Ovary (tissue), 9 donors: ENCODE measurements around the gene WDR36. TPM values are rescaled to one million over a fixed set of nuclear protein-coding genes. Genes with fewer than 3 reads are reported as not detected.

Source experiments
- DNase-seq, 5 donors: peaks; one replicate each; pipeline ENCODE4 v3.0.0-alpha.2; 2019 to 2020
- H3K27ac ChIP-seq, 2 donors: fragments of 200-600 bp; one replicate each; pipeline versions ENCODE4 v1.5.1 to v1.8.0; 2019 to 2022
- H3K27me3 ChIP-seq: fragments of 200-600 bp; one replicate; pipeline ENCODE4 v1.8.0; 2022
- H3K36me3 ChIP-seq: fragments of 200-600 bp; sonication (generic); one replicate; pipeline ENCODE4 v1.5.1; 2019
- H3K4me1 ChIP-seq: one replicate; pipeline ENCODE4 v1.8.1; 2013; ENCODE audit warnings: mild to moderate bottlenecking, moderate library complexity; ENCODE audit not compliant: insufficient read depth
- H3K4me3 ChIP-seq: fragments of 200-600 bp; sonication (generic); one replicate; pipeline ENCODE4 v1.5.1; 2017
- H3K9me3 ChIP-seq, 2 donors: fragments of 200-600 bp in 1 of 2; sonication (generic) in 1 of 2; one replicate each; pipeline versions ENCODE4 v1.5.1 to v1.8.1; 2013 to 2019; ENCODE audit warnings: mild to moderate bottlenecking in 1 of 2, moderate library complexity in 1 of 2
- EP300 ChIP-seq: sonication (generic); formaldehyde crosslinking; IDR thresholded peaks from one replicate; pipeline ENCODE4 v1.6.1; 2017; ENCODE audit warnings: antibody characterized with exemption
- POLR2A ChIP-seq: fragments of 450-650 bp; IDR thresholded peaks from one replicate; pipeline ENCODE4 v1.6.1; 2017; ENCODE audit warnings: antibody characterized with exemption, mild to moderate bottlenecking, moderate library complexity
- WGBS, 3 donors: extraction: QIAGEN DNeasy Blood & Tissue Kit in 1 of 3; methylation state at CpG; one replicate each; pipeline versions ENCODE4 v1.1.5 to v1.1.7; 2013 to 2017; 5-methylcytosine and 5-hydroxymethylcytosine counted together
- intact Hi-C, 4 donors: fragments of 100-400 bp; cut with DNase I; formaldehyde crosslinking; loops; one replicate each; pipeline versions ENCODE4 v1.11.0 to v1.15.1; 2022 to 2023
- polyA plus RNA-seq, 2 donors: library from polyadenylated mRNA; stranded (reverse); fragments of 200-250 nt in 1 of 2; fragments of 350-450 nt in 1 of 2; fragmentation: Illumina TruSeq in 1 of 2; extraction: RNeasy Lipid Tissue Mini Kit (QIAGEN cat#74804) in 1 of 2; gene quantifications; one replicate each; pipeline ENCODE4 v1.2.3, GENCODE V29; 2013 to 2014
- total RNA-seq, 7 donors: library from RNA; depleted of rRNA in 2 of 7; stranded (reverse); fragments of >200 nt in 2 of 7; fragmentation: NEBNext Ultra II Directional in 3 of 7; extraction: Animal tissue kit (Norgen Biotek cat#: 25700) in 3 of 7; gene quantifications; one replicate each; pipeline versions ENCODE4 v1.1.0 to v1.2.4, GENCODE V29; 2016 to 2023
- TF ChIP-seq, protein P1 (sequence below), 3 donors: fragments of 450-650 bp in 2 of 3; fragments of 200-600 bp in 1 of 3; IDR thresholded peaks; one replicate each; pipeline versions ENCODE4 v1.5.1 to v1.8.0; 2016 to 2022; ENCODE audit warnings: antibody characterized with exemption in 3 of 3, mild to moderate bottlenecking in 1 of 3
- donor health status: DM: no; HTN: no; CAD: no; lungs with moderate emphysema.
- donor health status: DM: no; HTN: no; CAD: no.
- donor health status: Bipolar disorder and iron deficiency.
- donor health status: DM: yes; HTN: yes; CAD: no.
- donor health status: DM: no; HTN: no; CAD: no.
- donor health status: DM: yes; HTN: yes; CAD: no.

WDR36 gene
- total and polyA plus RNA-seq, 9 donors = 7.0 to 36.9 (median 24.9) TPM

DNA sequence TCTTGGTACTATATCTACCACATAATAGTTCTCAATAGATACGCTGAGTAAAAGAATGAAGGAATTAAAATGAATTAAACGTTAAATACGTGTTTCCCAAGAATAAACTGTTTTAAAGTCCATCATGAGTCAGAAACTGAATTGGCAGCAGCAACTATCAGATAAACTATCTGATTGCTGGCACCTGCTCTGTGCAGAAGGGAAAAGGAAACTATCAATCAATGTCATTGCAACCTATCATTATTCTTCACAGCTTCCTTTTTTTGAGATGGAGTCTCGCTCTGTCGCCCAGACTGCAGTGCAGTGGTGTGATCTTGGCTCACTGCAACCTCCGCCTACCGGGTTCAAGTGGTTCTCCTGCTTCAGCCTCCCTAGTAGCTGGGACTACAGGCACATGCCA, 8.8 kb upstream of the WDR36 start:
- TF ChIP-seq, protein P1, sequence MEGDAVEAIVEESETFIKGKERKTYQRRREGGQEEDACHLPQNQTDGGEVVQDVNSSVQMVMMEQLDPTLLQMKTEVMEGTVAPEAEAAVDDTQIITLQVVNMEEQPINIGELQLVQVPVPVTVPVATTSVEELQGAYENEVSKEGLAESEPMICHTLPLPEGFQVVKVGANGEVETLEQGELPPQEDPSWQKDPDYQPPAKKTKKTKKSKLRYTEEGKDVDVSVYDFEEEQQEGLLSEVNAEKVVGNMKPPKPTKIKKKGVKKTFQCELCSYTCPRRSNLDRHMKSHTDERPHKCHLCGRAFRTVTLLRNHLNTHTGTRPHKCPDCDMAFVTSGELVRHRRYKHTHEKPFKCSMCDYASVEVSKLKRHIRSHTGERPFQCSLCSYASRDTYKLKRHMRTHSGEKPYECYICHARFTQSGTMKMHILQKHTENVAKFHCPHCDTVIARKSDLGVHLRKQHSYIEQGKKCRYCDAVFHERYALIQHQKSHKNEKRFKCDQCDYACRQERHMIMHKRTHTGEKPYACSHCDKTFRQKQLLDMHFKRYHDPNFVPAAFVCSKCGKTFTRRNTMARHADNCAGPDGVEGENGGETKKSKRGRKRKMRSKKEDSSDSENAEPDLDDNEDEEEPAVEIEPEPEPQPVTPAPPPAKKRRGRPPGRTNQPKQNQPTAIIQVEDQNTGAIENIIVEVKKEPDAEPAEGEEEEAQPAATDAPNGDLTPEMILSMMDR (IDR thresholded peaks at IDR 0.05) = no peak
- no peak for TF ChIP-seq POLR2A
- no peak for TF ChIP-seq EP300
- Histone ChIP-seq H3K27me3 (no peaks in the 10 kb centered on the region), H3K9me3 (no peaks in the 10 kb centered on the region), H3K36me3 (no peaks in the 10 kb centered on the region), H3K27ac (no peak overlapping the region), H3K4me3 (no peak overlapping the region), H3K4me1 (no peaks in the 10 kb centered on the region)
- WGBS, 3 donors = 82 to 86% (median 83%) methylated on average over 7 of the region's 7 CpGs
- intact Hi-C loops = no loop called here
- DNase-seq = no peak

DNA sequence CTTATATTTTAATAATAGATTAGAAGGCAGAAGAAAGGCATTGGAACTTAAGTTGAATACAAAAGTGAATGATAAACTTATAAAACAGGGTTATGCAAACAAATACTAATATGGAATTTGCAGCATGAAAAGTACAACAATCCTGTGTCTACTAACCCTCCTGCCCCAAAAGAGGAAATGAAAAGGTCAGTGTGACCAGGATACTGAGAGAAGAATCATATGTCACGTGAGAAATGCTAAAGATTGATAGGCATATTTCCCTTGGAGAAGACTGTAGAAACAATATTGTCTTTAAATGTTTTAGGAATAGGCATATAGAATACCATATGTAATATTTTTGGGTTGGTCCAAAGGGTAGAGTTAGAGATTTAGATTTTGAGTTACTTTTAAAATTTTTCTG, 3.8 kb downstream of the WDR36 start:
- H3K4me1 ChIP-seq = no peaks in the 10 kb centered on the region
- 52 to 73% (median 61%) methylated on average over 1 of the region's 1 CpG for WGBS, 3 donors
- no peaks in the 10 kb centered on the region for H3K27me3 ChIP-seq
- no peaks in the 10 kb centered on the region for H3K9me3 ChIP-seq
- no peaks in the 10 kb centered on the region for H3K36me3 ChIP-seq
- no peak overlapping the region for H3K4me3 ChIP-seq
- intact Hi-C loops = no loop called here
- DNase-seq = no peak
- H3K27ac ChIP-seq = no peak overlapping the region
- no peak for TF ChIP-seq POLR2A
- no peak for TF ChIP-seq EP300
- TF ChIP-seq, protein P1 (IDR thresholded peaks at IDR 0.05) = no peak

DNA sequence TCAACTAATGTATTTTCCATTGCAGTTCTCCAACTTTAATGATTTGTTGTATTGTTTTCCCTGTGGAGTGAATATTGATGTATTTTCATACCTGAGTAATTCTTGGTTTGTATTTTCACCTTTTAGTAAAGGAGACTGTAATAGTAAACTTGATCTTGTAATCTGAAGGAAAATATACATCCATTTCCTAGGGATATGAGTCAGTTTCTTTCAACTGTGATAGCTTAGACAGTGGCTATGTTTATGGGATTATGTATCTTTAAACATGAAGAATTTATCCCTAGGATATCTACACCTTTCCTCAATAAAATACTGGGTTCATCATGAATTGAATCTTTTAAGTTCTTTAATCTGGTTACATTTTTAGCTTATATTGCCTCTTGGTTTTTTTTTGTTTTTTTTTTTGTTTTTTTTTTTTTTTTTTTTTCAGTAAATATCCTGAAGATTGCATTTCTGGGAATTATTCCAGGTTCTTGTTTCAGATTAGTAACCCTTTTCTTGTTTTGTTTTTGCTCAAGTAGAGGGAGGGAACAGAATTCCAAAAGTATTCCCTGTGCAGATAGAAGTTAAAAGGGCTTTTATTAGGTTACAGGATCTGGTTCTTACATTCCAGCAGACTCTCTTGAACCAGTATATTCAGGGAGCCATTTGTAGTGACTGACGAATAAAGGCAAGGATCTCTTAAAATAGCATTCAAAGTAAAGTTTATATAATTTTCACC, 7.1 kb downstream of the WDR36 start:
- intact Hi-C loops = no loop called here
- no peak overlapping the region for H3K4me3 ChIP-seq
- WGBS, 3 donors = 0 to 7% (median 3%) methylated on average over 1 of the region's 1 CpG
- no peaks in the 10 kb centered on the region for H3K9me3 ChIP-seq
- no peaks in the 10 kb centered on the region for H3K27me3 ChIP-seq
- DNase-seq = no peak
- no peak overlapping the region for H3K27ac ChIP-seq
- H3K4me1 ChIP-seq = no peaks in the 10 kb centered on the region
- H3K36me3 ChIP-seq = no peaks in the 10 kb centered on the region
- TF ChIP-seq, protein P1 (IDR thresholded peaks at IDR 0.05) = no peak
- TF ChIP-seq EP300 = no peak
- TF ChIP-seq POLR2A = no peak

DNA sequence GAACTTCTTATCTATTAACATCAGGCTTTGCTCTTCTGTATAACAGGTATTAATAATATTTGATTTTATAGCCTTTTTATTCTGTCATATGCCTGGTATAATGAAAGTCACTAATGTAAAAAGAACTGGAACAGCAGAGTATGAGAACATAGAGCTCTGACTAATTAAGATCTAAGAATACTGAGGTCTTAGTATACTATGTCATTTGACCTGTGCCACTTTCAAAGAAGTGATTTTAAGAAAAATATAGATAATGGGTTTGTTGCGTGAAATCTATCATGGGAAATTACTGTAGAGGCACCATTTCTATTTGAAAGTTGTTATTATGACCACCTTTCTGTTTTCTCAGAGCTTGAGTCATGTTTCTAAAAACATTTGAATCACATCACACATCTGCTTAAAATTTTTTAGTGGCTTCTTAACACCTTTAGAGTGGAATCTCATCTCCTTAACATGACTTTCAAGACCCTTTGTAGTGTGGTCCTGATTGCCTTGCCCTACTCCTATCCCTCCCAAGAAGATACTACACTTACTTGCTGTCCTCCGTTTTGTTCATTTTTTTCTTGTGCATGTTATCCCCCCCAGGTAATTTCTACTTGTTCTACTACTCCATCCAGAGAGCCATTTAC, 14.3 kb downstream of the WDR36 start:
- H3K27me3 ChIP-seq = no peaks in the 10 kb centered on the region
- H3K9me3 ChIP-seq = no peaks in the 10 kb centered on the region
- H3K4me3 ChIP-seq = no peak overlapping the region
- TF ChIP-seq EP300 = no peak
- TF ChIP-seq, protein P1 (IDR thresholded peaks at IDR 0.05) = no peak
- TF ChIP-seq POLR2A = no peak
- intact Hi-C loops = no loop called here
- no peaks in the 10 kb centered on the region for H3K36me3 ChIP-seq
- H3K4me1 ChIP-seq = no peaks in the 10 kb centered on the region
- no peak overlapping the region for H3K27ac ChIP-seq
- 95 to 98% (median 98%) methylated on average over 2 of the region's 2 CpGs for WGBS, 3 donors
- no peak for DNase-seq
